HCT116 (cell line): ENCODE results near the gene YBX1. TPM values are rescaled to one million over a fixed set of nuclear protein-coding genes. Genes with fewer than 3 reads are reported as not detected.

ENCODE experiments used
- ATAC-seq: fragments of 200-7000 bp; cut with Tn5 transposase; 2 replicates; pipeline ENCODE4 v1.9.1; 2020; ENCODE audit warnings: mild to moderate bottlenecking, moderate library complexity
- BruUV-seq: library from RNA; stranded (reverse); fragments of 400-500 nt; replicated peaks from 2 replicates; lab custom pipeline; 2021; lab: Mats Ljungman, UMichigan
- CTCF ChIA-PET: fragments of 300-600 bp; sonication (Branson Sonifier 250); formaldehyde crosslinking; loops from one replicate; lab custom pipeline; 2021; ENCODE audit warnings: antibody characterized with exemption; lab: Charles Lee
- POLR2A ChIA-PET: fragments of 300-600, 350-600 bp; sonication (Branson Sonifier 250); formaldehyde crosslinking; loops from one replicate; lab custom pipeline; 2021; ENCODE audit warnings: antibody characterized with exemption; lab: Charles Lee
- RAD21 ChIA-PET, 2 experiments: fragments of 300-600 bp; sonication (Branson Sonifier 250); formaldehyde crosslinking; loops; one replicate each; lab custom pipeline; 2023; ENCODE audit warnings: low total read pairs in 2 of 2; ENCODE audit not compliant: uncharacterized antibody in 2 of 2, unreplicated experiment in 2 of 2, low non-redundant PET in 1 of 2; lab: Charles Lee
- DNase-seq: peaks from one replicate; pipeline ENCODE4 v3.0.0-alpha.2; 2010; ENCODE audit warnings: low read depth, low spot score
- H2AFZ ChIP-seq: fragments of 200-600 bp; shearing (Covaris generic), sonication (generic); 2 replicates; pipeline ENCODE4 v1.6.1; 2017; ENCODE audit warnings: low read depth, mixed run types, mixed read lengths, antibody characterized with exemption, low read length; ENCODE audit not compliant: poor library complexity, severe bottlenecking
- H3K27ac ChIP-seq: 2 replicates; pipeline ENCODE4 v1.5.1; 2012; ENCODE audit warnings: low read depth, low read length
- H3K27me3 ChIP-seq: fragments of 200-600 bp; sonication (generic); 2 replicates; pipeline ENCODE4 v1.6.1; 2016; ENCODE audit warnings: mixed run types, low read length, mixed read lengths; ENCODE audit not compliant: insufficient read depth
- H3K36me3 ChIP-seq, 2 experiments: fragments of 200-500 bp in 1 of 2; fragments of 200-600 bp in 1 of 2; sonication (Bioruptor generic) in 1 of 2; sonication (generic) in 1 of 2; 2 replicates each; pipeline versions ENCODE4 v1.5.1 to v1.6.1; 2014 to 2016; ENCODE audit warnings: low read length in 2 of 2, inconsistent platforms in 1 of 2, mixed read lengths in 1 of 2, mixed run types in 1 of 2; ENCODE audit not compliant: insufficient read depth in 2 of 2, control insufficient read depth in 1 of 2
- H3K4me1 ChIP-seq, 2 experiments: fragments of 200-600 bp in 1 of 2; sonication (generic) in 1 of 2; 2 replicates each; pipeline versions ENCODE4 v1.5.1 to v1.6.1; 2012 to 2017; ENCODE audit warnings: low read length in 2 of 2, inconsistent platforms in 1 of 2, mild to moderate bottlenecking in 1 of 2, mixed read lengths in 1 of 2, mixed run types in 1 of 2, moderate library complexity in 1 of 2; ENCODE audit not compliant: insufficient read depth in 2 of 2, control insufficient read depth in 1 of 2
- H3K4me2 ChIP-seq: fragments of 200-600 bp; sonication (generic); 2 replicates; pipeline ENCODE4 v1.6.1; 2017; ENCODE audit warnings: mixed run types, low read length, mixed read lengths
- H3K4me3 ChIP-seq, 2 experiments: fragments of 200-600 bp in 1 of 2; sonication (generic) in 1 of 2; replicated peaks in 1 of 2; 2 replicates each; pipeline ENCODE4 v1.5.1; 2011 to 2016; ENCODE audit warnings: low read length in 2 of 2, control low read depth in 1 of 2, low read depth in 1 of 2, mild to moderate bottlenecking in 1 of 2, mixed read lengths in 1 of 2, mixed run types in 1 of 2
- H3K79me2 ChIP-seq: fragments of 200-600 bp; sonication (generic); 2 replicates; pipeline ENCODE4 v1.6.1; 2017; ENCODE audit warnings: mild to moderate bottlenecking, mixed run types, low read length, moderate library complexity, mixed read lengths; ENCODE audit not compliant: insufficient read depth
- H3K9ac ChIP-seq: fragments of 200-600 bp; sonication (generic); 2 replicates; pipeline ENCODE4 v1.6.1; 2016; ENCODE audit warnings: low read length, mixed read lengths
- H3K9me2 ChIP-seq: fragments of 200-600 bp; sonication (generic), shearing (Covaris generic); 2 replicates; pipeline ENCODE4 v1.6.1; 2017; ENCODE audit warnings: mixed run types, mild to moderate bottlenecking, moderate library complexity; ENCODE audit not compliant: insufficient read depth
- H3K9me3 ChIP-seq, 2 experiments: fragments of 200-500 bp in 1 of 2; fragments of 200-600 bp in 1 of 2; sonication (Bioruptor generic) in 1 of 2; sonication (generic) in 1 of 2; 2 replicates each; pipeline ENCODE4 v1.6.1; 2014 to 2017; ENCODE audit warnings: low read length in 2 of 2, mixed read lengths in 2 of 2, inconsistent platforms in 1 of 2, low read depth in 1 of 2, mild to moderate bottlenecking in 1 of 2, mixed run types in 1 of 2, moderate library complexity in 1 of 2; ENCODE audit not compliant: control insufficient read depth in 1 of 2, insufficient read depth in 1 of 2
- H4K20me1 ChIP-seq: fragments of 200-600 bp; sonication (generic), shearing (Covaris generic); 2 replicates; pipeline ENCODE4 v1.6.1; 2017; ENCODE audit warnings: mixed run types, mild to moderate bottlenecking, moderate library complexity; ENCODE audit not compliant: insufficient read depth
- CBX3 ChIP-seq: IDR thresholded peaks from 2 replicates; pipeline ENCODE4 v1.6.1; 2012; ENCODE audit warnings: low read depth
- CEBPB ChIP-seq: IDR thresholded peaks from 2 replicates; pipeline ENCODE4 v1.6.1; 2012; ENCODE audit warnings: low read depth
- CTCF ChIP-seq, 3 experiments: fragments of 200-600 bp in 1 of 3; sonication (generic) in 1 of 3; IDR thresholded peaks in 2 of 3; conservative IDR thresholded peaks in 1 of 3; 2 replicates each; pipeline ENCODE4 v1.5.1; 2012 to 2017; ENCODE audit warnings: low read depth in 2 of 3, low read length in 2 of 3, antibody characterized with exemption in 1 of 3, borderline replicate concordance in 1 of 3, control low read depth in 1 of 3, mild to moderate bottlenecking in 1 of 3, mixed read lengths in 1 of 3, mixed run types in 1 of 3, moderate library complexity in 1 of 3; ENCODE audit not compliant: insufficient read depth in 1 of 3
- EGR1 ChIP-seq: IDR thresholded peaks from 2 replicates; pipeline ENCODE4 v1.6.1; 2012; ENCODE audit warnings: low read depth
- ELF1 ChIP-seq: IDR thresholded peaks from 2 replicates; pipeline ENCODE4 v1.6.1; 2012; ENCODE audit warnings: low read depth, borderline replicate concordance
- EZH2 ChIP-seq: fragments of 200-600 bp; sonication (generic); IDR thresholded peaks from 2 replicates; pipeline ENCODE4 v1.6.1; 2017; ENCODE audit warnings: antibody characterized with exemption, mixed run types
- EZH2phosphoT487 ChIP-seq: fragments of 200-600 bp; IDR thresholded peaks from 2 replicates; pipeline ENCODE4 v1.6.1; 2018; ENCODE audit warnings: antibody characterized with exemption, borderline replicate concordance
- FOSL1 ChIP-seq: IDR thresholded peaks from 2 replicates; pipeline ENCODE4 v1.6.1; 2012; ENCODE audit warnings: low read depth
- JUND ChIP-seq: IDR thresholded peaks from 2 replicates; pipeline ENCODE4 v1.6.1; 2012
- MAX ChIP-seq: IDR thresholded peaks from 2 replicates; pipeline ENCODE4 v1.6.1; 2012
- POLR2A ChIP-seq: IDR thresholded peaks from 2 replicates; pipeline ENCODE4 v1.7.0; 2011; ENCODE audit warnings: borderline replicate concordance; ENCODE audit not compliant: insufficient read depth, insufficient read length; ENCODE audit errors: extremely low read depth
- POLR2AphosphoS5 ChIP-seq: IDR thresholded peaks from 2 replicates; pipeline ENCODE4 v1.6.1; 2011; ENCODE audit warnings: mild to moderate bottlenecking, low read depth, low read length, moderate library complexity
- RAD21 ChIP-seq: IDR thresholded peaks from 2 replicates; pipeline ENCODE4 v1.6.1; 2012; ENCODE audit warnings: low read depth, mild to moderate bottlenecking
- REST ChIP-seq: IDR thresholded peaks from 2 replicates; pipeline ENCODE4 v1.6.1; 2012; ENCODE audit warnings: low read depth
- SP1 ChIP-seq: IDR thresholded peaks from 2 replicates; pipeline ENCODE4 v1.6.1; 2012; ENCODE audit warnings: low read depth
- SRF ChIP-seq: IDR thresholded peaks from 2 replicates; pipeline ENCODE4 v1.6.1; 2012; ENCODE audit warnings: low read depth
- TCF7L2 ChIP-seq: IDR thresholded peaks from 2 replicates; pipeline ENCODE4 v1.7.0; 2011; ENCODE audit warnings: borderline replicate concordance, inconsistent platforms; ENCODE audit not compliant: insufficient read depth, insufficient read length; ENCODE audit errors: extremely low read depth
- YY1 ChIP-seq: IDR thresholded peaks from 2 replicates; pipeline ENCODE4 v1.6.1; 2011; ENCODE audit warnings: low read length, low read depth, moderate library complexity, mild to moderate bottlenecking; ENCODE audit not compliant: insufficient replicate concordance; ENCODE audit errors: extremely low read depth
- ZBTB33 ChIP-seq: IDR thresholded peaks from 2 replicates; pipeline ENCODE4 v1.6.1; 2011; ENCODE audit warnings: mild to moderate bottlenecking, low read length, moderate library complexity; ENCODE audit not compliant: insufficient replicate concordance; ENCODE audit errors: extremely low read depth
- ZFX ChIP-seq: fragments of 450-650 bp; IDR thresholded peaks from 2 replicates; pipeline ENCODE4 v1.6.1; 2017
- intact Hi-C: fragments of 100-400 bp; cut with micrococcal nuclease; formaldehyde crosslinking; loops from 2 replicates; pipeline ENCODE4 v1.10.0; 2022
- total RNA-seq: library from RNA; stranded (reverse); gene quantifications from one replicate; pipeline ENCODE4 v1.2.1, GENCODE V29; 2021; ENCODE audit not compliant: unreplicated experiment

The YBX1 gene
- total RNA-seq, 1 experiment from 2014 or later = 1,009 TPM

- Histone ChIP-seq H3K79me2 (no peaks in the 10 kb centered on the region), H2AFZ (no peak overlapping the region), H3K9ac (no peak overlapping the region), H3K4me1 (peaks cover 4 to 12% of the 10 kb centered on the region in 2 experiments), H3K9me2 (no peaks in the 10 kb centered on the region), H3K4me2 (no peak overlapping the region), H3K27ac (no peak overlapping the region), H3K4me3 (no peak overlapping the region), H3K27me3 (no peaks in the 10 kb centered on the region), H4K20me1 (no peaks in the 10 kb centered on the region), H3K36me3 (no peaks in the 10 kb centered on the region), H3K9me3 (no peaks in the 10 kb centered on the region)
- ATAC-seq (no peak), DNase-seq (no peak)
- POLR2A ChIA-PET = no interaction called here
- CTCF ChIA-PET = interaction anchor here (0.6 kb wide), 1 partner anchor 14 kb away, joined by 3 read pairs; no protein-coding TSS in a partner anchor
- RAD21 ChIA-PET = no interaction called here
- BruUV-seq = no TSS peak
- no peak for TF ChIP-seq POLR2AphosphoS5
- TF ChIP-seq YY1 = no peak
- TF ChIP-seq MAX = no peak
- no peak for TF ChIP-seq ZFX
- no peak for TF ChIP-seq CBX3
- no peak for TF ChIP-seq ELF1
- no peak for TF ChIP-seq ZBTB33
- TF ChIP-seq SP1 = no peak
- TF ChIP-seq EZH2phosphoT487 = no peak
- no peak for TF ChIP-seq EZH2
- no peak for TF ChIP-seq RAD21
- no peak for TF ChIP-seq SRF
- TF ChIP-seq CEBPB = no peak
- TF ChIP-seq REST = no peak
- TF ChIP-seq FOSL1 = no peak
- no peak for TF ChIP-seq CTCF (IDR thresholded peaks at IDR 0.05 in 2 of 3, conservative IDR thresholded peaks at IDR 0.05 in 1 of 3; ENCODE audit: borderline replicate concordance in 1 of 3, insufficient read depth in 1 of 3, low read depth in 2 of 3, low read length in 2 of 3)
- no peak for TF ChIP-seq TCF7L2
- TF ChIP-seq JUND = no peak
- no peak for TF ChIP-seq EGR1
- no peak for TF ChIP-seq POLR2A
- intact Hi-C loops = loop anchor here (10.0 kb wide), 2 partner anchors 387 to 557 kb away; no protein-coding TSS in a partner anchor
Measured at GRCh38 chr1:42732126-42732680, 50.0 kb downstream of the YBX1 start.
